K562 (cell line): Measurements from ENCODE around the gene DGKK. TPM values are rescaled to one million over a fixed set of nuclear protein-coding genes. Genes with fewer than 3 reads are reported as not detected.

Experiments used
- ATAC-seq: fragments of 200-7000 bp; cut with Tn5 transposase; 3 replicates; pipeline ENCODE4 v1.9.1; 2020; ENCODE audit warnings: moderate library complexity
- BruUV-seq: library from RNA; stranded (reverse); fragments of 400-500 nt; replicated peaks from 2 replicates; lab custom pipeline; 2021; lab: Mats Ljungman, UMichigan
- CTCF ChIA-PET: fragments of 300-600 bp; formaldehyde crosslinking; extraction: SDS; loops from one replicate; lab custom pipeline; 2021; ENCODE audit warnings: low intra/inter-chr PET ratio; lab: Yijun Ruan, JAX
- POLR2A ChIA-PET: fragments of 300-600, 350-650 bp; sonication (Branson Sonifier 250); formaldehyde crosslinking; extraction: SDS; loops from one replicate; lab custom pipeline; 2021; ENCODE audit warnings: antibody characterized with exemption, inconsistent platforms; lab: Yijun Ruan, JAX
- DNase-seq, 4 experiments: peaks; one replicate each; pipeline versions ENCODE4 v3.0.0 to v3.0.0-alpha.2; 2011 to 2018; ENCODE audit warnings: low spot score in 3 of 4, mixed read lengths in 3 of 4; ENCODE audit errors: extremely low read depth in 1 of 4
- FAIRE-seq: peaks from 2 replicates; lab custom pipeline; 2011; peaks lifted over from hg19 to GRCh38; lab: Jason Lieb, UNC
- H2AFZ ChIP-seq: 2 replicates; pipeline ENCODE4 v1.6.0; 2011; ENCODE audit warnings: low read depth, low read length, control low read depth, inconsistent platforms
- H3K27ac ChIP-seq: fragments of 200-600 bp; 3 replicates; pipeline ENCODE4 v1.8.0; 2011; ENCODE audit warnings: low read depth, mild to moderate bottlenecking, control low read depth, inconsistent platforms, low read length, moderate library complexity, mixed read lengths; ENCODE audit errors: extremely low read depth
- H3K27me3 ChIP-seq, 2 experiments: fragments of 300-600 bp in 1 of 2; 2 replicates in 1 of 2; 3 replicates in 1 of 2; pipeline versions ENCODE4 v1.6.0 to v1.8.0; 2011; ENCODE audit warnings: inconsistent platforms in 2 of 2, low read length in 2 of 2, mild to moderate bottlenecking in 1 of 2, mixed read lengths in 1 of 2, moderate library complexity in 1 of 2; ENCODE audit not compliant: control insufficient read depth in 2 of 2, insufficient read depth in 2 of 2
- H3K36me3 ChIP-seq: fragments of 300-600 bp; 3 replicates; pipeline ENCODE4 v1.8.0; 2011; ENCODE audit warnings: mild to moderate bottlenecking, low read length, inconsistent platforms; ENCODE audit not compliant: control insufficient read depth, insufficient read depth
- H3K4me1 ChIP-seq, 2 experiments: fragments of 200-600 bp in 1 of 2; replicated peaks in 1 of 2; 2 replicates in 1 of 2; 3 replicates in 1 of 2; pipeline versions ENCODE4 v1.5.1 to v1.8.0; 2011; ENCODE audit warnings: inconsistent platforms in 2 of 2, low read length in 2 of 2, mild to moderate bottlenecking in 1 of 2, mixed read lengths in 1 of 2, moderate library complexity in 1 of 2; ENCODE audit not compliant: control insufficient read depth in 2 of 2, insufficient read depth in 2 of 2
- H3K4me2 ChIP-seq: 2 replicates; pipeline ENCODE4 v1.6.1; 2011; ENCODE audit warnings: low read length, control low read depth, inconsistent platforms, mixed read lengths; ENCODE audit not compliant: insufficient read depth
- H3K4me3 ChIP-seq: fragments of 200-600 bp; sonication (generic), shearing (Covaris generic); 2 replicates; pipeline ENCODE4 v1.5.1; 2016; ENCODE audit warnings: control low read depth, inconsistent platforms
- H3K79me2 ChIP-seq: fragments of 200-600 bp; 3 replicates; pipeline ENCODE4 v1.8.0; 2011; ENCODE audit warnings: low read length, inconsistent platforms; ENCODE audit not compliant: control insufficient read depth, insufficient read depth
- H3K9ac ChIP-seq, 2 experiments: 2 replicates each; pipeline versions ENCODE4 v1.6.0 to v1.6.1; 2011; ENCODE audit warnings: low read depth in 2 of 2, low read length in 2 of 2, control low read depth in 1 of 2, inconsistent platforms in 1 of 2, mild to moderate bottlenecking in 1 of 2, mixed read lengths in 1 of 2; ENCODE audit not compliant: insufficient read depth in 1 of 2
- H3K9me1 ChIP-seq: one replicate; pipeline ENCODE4 v1.6.0; 2011; ENCODE audit warnings: inconsistent platforms, mild to moderate bottlenecking, low read length, moderate library complexity; ENCODE audit not compliant: control insufficient read depth, insufficient read depth
- H3K9me3 ChIP-seq: replicated peaks from 2 replicates; pipeline ENCODE4 v1.5.1; 2011; ENCODE audit warnings: low read depth, low read length, inconsistent platforms; ENCODE audit not compliant: control insufficient read depth, insufficient read depth
- H4K20me1 ChIP-seq: replicated peaks from 2 replicates; pipeline ENCODE4 v1.6.1; 2011; ENCODE audit warnings: low read length, inconsistent platforms, mixed read lengths; ENCODE audit not compliant: control insufficient read depth, insufficient read depth
- BACH1 ChIP-seq: fragments of 200-800 bp; sonication (Bioruptor generic); IDR thresholded peaks from 2 replicates; pipeline ENCODE4 v1.6.1; 2016; ENCODE audit warnings: missing genetic modification characterization, missing compliant biosample characterization
- CBX2 ChIP-seq: fragments of 200-600 bp; sonication (generic); IDR thresholded peaks from one replicate; pipeline ENCODE4 v1.6.1; 2012; ENCODE audit warnings: mild to moderate bottlenecking, low read length, inconsistent platforms; ENCODE audit not compliant: insufficient read depth, poor library complexity, severe bottlenecking
- CEBPB ChIP-seq: fragments of 450-650 bp; IDR thresholded peaks from 2 replicates; pipeline ENCODE4 v1.6.1; 2016; ENCODE audit warnings: missing genetic modification characterization, missing compliant biosample characterization
- EWSR1 ChIP-seq: fragments of 450-650 bp; IDR thresholded peaks from 2 replicates; pipeline ENCODE4 v1.6.1; 2018; ENCODE audit warnings: borderline replicate concordance, mild to moderate bottlenecking, low read depth, moderate library complexity; ENCODE audit not compliant: partially characterized antibody
- MXD1 ChIP-seq: fragments of 250-450 bp; sonication (Bioruptor Pico); IDR thresholded peaks from 2 replicates; pipeline ENCODE4 v1.8.0; 2021; ENCODE audit warnings: borderline replicate concordance, mild to moderate bottlenecking, moderate library complexity; ENCODE audit not compliant: poor library complexity, severe bottlenecking
- RNF2 ChIP-seq: sonication (generic); IDR thresholded peaks from 2 replicates; pipeline ENCODE4 v1.6.1; 2016
- ZNF263 ChIP-seq: sonication (generic); formaldehyde crosslinking; IDR thresholded peaks from 2 replicates; pipeline ENCODE4 v1.8.0; 2022; ENCODE audit warnings: mild to moderate bottlenecking, missing genetic modification reagents, borderline replicate concordance
- WGBS: fragments of 100-300 bp; shearing (Covaris generic); methylation state at CpG from one replicate; pipeline ENCODE4 v1.1.6; 2016; ENCODE audit warnings: low coverage, mixed read lengths; ENCODE audit not compliant: insufficient coverage; ENCODE audit errors: missing lambda C conversion rate; 5-methylcytosine and 5-hydroxymethylcytosine counted together
- in situ Hi-C: fragments of 300-500 bp; cut with MboI; formaldehyde crosslinking; loops from 4 replicates; pipeline ENCODE4 v1.15.0; 2018; ENCODE audit warnings: inconsistent platforms, mixed read lengths
- intact Hi-C: fragments of 100-400 bp; cut with micrococcal nuclease; formaldehyde crosslinking; loops from 2 replicates; pipeline ENCODE4 v1.14.2; 2022
- polyA plus RNA-seq, 8 experiments: library from polyadenylated mRNA; depleted of rRNA in 4 of 8; stranded (reverse) in 5 of 8; unstranded in 3 of 8; fragments of >200 nt; fragmentation: Nextera tagmentation in 2 of 8; fragmentation: Illumina TruSeq in 1 of 8; extraction: Ambion mirVana in 2 of 8; extraction: Trizol in 1 of 8; gene quantifications; 2 replicates each; pipeline versions ENCODE4 v1.2.1 to v1.2.3, GENCODE V29; 2011 to 2014; ENCODE audit warnings: inconsistent platforms in 1 of 8, missing spikeins in 1 of 8
- total RNA-seq, 7 experiments: library from RNA; depleted of rRNA in 6 of 7; stranded (reverse); fragments of >200 nt in 6 of 7; fragmentation: Illumina TruSeq in 2 of 7; extraction: Trizol in 2 of 7; gene quantifications; 2 replicates each; pipeline versions ENCODE4 v1.2.1 to v1.2.3, GENCODE V29; 2011 to 2021; ENCODE audit warnings: low replicate concordance in 1 of 7
- TF ChIP-seq, protein P1 (sequence below): sonication (generic); formaldehyde crosslinking; IDR thresholded peaks from 2 replicates; pipeline ENCODE4 v1.8.1; 2022; ENCODE audit warnings: missing genetic modification reagents
- TF ChIP-seq, protein P2 (sequence below), 2 experiments: fragments of 150-350 bp in 1 of 2; IDR thresholded peaks; 2 replicates each; pipeline ENCODE4 v1.6.1; 2012 to 2016; ENCODE audit warnings: low read depth in 2 of 2, low read length in 2 of 2, mild to moderate bottlenecking in 1 of 2, moderate library complexity in 1 of 2

DGKK gene
- total and polyA plus RNA-seq, 9 of the 15 experiments (the other 6 are each of a cell fraction or from before 2014, with no cell fraction given) = not detected

- Histone ChIP-seq H3K27ac (no peak overlapping the region), H3K4me1 (no peaks in the 10 kb centered on the region), H3K4me3 (no peak overlapping the region), H2AFZ (no peak overlapping the region), H3K9ac (no peak overlapping the region), H4K20me1 (no peaks in the 10 kb centered on the region), H3K79me2 (no peaks in the 10 kb centered on the region), H3K27me3 (no peaks in the 10 kb centered on the region), H3K9me1 (no peaks in the 10 kb centered on the region), H3K9me3 (no peaks in the 10 kb centered on the region), H3K4me2 (no peak overlapping the region), H3K36me3 (no peaks in the 10 kb centered on the region)
- intact Hi-C loops (no loop called here), in situ Hi-C loops (no loop called here)
- FAIRE-seq (no peak), DNase-seq (no peak), ATAC-seq (no peak)
- ChIA-PET CTCF (no interaction called here), POLR2A (interaction anchor here (0.7 kb wide), 1 partner anchor 704 kb away, joined by 3 read pairs; no protein-coding TSS in a partner anchor)
- TF ChIP-seq EWSR1 = no peak
- TF ChIP-seq CBX2 = no peak
- TF ChIP-seq, protein P1, sequence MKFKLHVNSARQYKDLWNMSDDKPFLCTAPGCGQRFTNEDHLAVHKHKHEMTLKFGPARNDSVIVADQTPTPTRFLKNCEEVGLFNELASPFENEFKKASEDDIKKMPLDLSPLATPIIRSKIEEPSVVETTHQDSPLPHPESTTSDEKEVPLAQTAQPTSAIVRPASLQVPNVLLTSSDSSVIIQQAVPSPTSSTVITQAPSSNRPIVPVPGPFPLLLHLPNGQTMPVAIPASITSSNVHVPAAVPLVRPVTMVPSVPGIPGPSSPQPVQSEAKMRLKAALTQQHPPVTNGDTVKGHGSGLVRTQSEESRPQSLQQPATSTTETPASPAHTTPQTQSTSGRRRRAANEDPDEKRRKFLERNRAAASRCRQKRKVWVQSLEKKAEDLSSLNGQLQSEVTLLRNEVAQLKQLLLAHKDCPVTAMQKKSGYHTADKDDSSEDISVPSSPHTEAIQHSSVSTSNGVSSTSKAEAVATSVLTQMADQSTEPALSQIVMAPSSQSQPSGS (CRISPR knock-in tag) = no peak
- TF ChIP-seq BACH1 (tag) = no peak
- 8% methylated on average over 2 of the region's 2 CpGs for WGBS
- BruUV-seq = no TSS peak
These were observed 62.6 kb downstream of the DGKK start for GRCh38 chrX:50407976-50408375.

GRCh38 chrX:50403903-50404302 lies 66.7 kb downstream of the DGKK start:
- Histone ChIP-seq H3K9me3 (no peaks in the 10 kb centered on the region), H3K79me2 (no peaks in the 10 kb centered on the region), H3K27ac (no peak overlapping the region), H3K36me3 (no peaks in the 10 kb centered on the region), H3K4me1 (no peaks in the 10 kb centered on the region), H3K9me1 (no peaks in the 10 kb centered on the region), H4K20me1 (no peaks in the 10 kb centered on the region), H2AFZ (no peak overlapping the region), H3K4me2 (no peak overlapping the region), H3K9ac (no peak overlapping the region), H3K4me3 (no peak overlapping the region), H3K27me3 (no peaks in the 10 kb centered on the region)
- 0% methylated on average over 4 of the region's 5 CpGs for WGBS
- in situ Hi-C loops (no loop called here), intact Hi-C loops (no loop called here)
- FAIRE-seq = no peak
- TF ChIP-seq MXD1 (CRISPR knock-in tag) (no peak), ZNF263 (CRISPR knock-in tag) (no peak), CEBPB (tag) (no peak), RNF2 (no peak)
- TF ChIP-seq, protein P2, sequence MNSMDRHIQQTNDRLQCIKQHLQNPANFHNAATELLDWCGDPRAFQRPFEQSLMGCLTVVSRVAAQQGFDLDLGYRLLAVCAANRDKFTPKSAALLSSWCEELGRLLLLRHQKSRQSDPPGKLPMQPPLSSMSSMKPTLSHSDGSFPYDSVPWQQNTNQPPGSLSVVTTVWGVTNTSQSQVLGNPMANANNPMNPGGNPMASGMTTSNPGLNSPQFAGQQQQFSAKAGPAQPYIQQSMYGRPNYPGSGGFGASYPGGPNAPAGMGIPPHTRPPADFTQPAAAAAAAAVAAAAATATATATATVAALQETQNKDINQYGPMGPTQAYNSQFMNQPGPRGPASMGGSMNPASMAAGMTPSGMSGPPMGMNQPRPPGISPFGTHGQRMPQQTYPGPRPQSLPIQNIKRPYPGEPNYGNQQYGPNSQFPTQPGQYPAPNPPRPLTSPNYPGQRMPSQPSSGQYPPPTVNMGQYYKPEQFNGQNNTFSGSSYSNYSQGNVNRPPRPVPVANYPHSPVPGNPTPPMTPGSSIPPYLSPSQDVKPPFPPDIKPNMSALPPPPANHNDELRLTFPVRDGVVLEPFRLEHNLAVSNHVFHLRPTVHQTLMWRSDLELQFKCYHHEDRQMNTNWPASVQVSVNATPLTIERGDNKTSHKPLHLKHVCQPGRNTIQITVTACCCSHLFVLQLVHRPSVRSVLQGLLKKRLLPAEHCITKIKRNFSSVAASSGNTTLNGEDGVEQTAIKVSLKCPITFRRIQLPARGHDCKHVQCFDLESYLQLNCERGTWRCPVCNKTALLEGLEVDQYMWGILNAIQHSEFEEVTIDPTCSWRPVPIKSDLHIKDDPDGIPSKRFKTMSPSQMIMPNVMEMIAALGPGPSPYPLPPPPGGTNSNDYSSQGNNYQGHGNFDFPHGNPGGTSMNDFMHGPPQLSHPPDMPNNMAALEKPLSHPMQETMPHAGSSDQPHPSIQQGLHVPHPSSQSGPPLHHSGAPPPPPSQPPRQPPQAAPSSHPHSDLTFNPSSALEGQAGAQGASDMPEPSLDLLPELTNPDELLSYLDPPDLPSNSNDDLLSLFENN (IDR thresholded peaks at IDR 0.05; ENCODE audit: low read depth in 2 of 2, low read length in 2 of 2) = no peak
- no peak for ATAC-seq
- POLR2A ChIA-PET = no interaction called here
- no TSS peak for BruUV-seq
- no peak for DNase-seq
- CTCF ChIA-PET = no interaction called here
